Neuronal stem cell (in vitro differentiated cells): ENCODE results near the gene SPOCK2.

ENCODE experiments used
- DNase-seq: peaks from one replicate; pipeline ENCODE4 v3.0.0-alpha.2; 2013; ENCODE audit warnings: low spot score
- H2AFZ ChIP-seq: one replicate; pipeline ENCODE4 v1.6.1; 2013; ENCODE audit warnings: mild to moderate bottlenecking, low read length, inconsistent platforms
- H2AK5ac ChIP-seq: 2 replicates; pipeline ENCODE4 v1.6.1; 2013; ENCODE audit warnings: low read depth, mild to moderate bottlenecking, inconsistent platforms, low read length, moderate library complexity, mixed read lengths
- H2BK120ac ChIP-seq: 2 replicates; pipeline ENCODE4 v1.6.1; 2013; ENCODE audit warnings: low read depth, mild to moderate bottlenecking, inconsistent platforms, low read length, moderate library complexity, mixed read lengths
- H2BK12ac ChIP-seq: one replicate; pipeline ENCODE4 v1.6.1; 2013; ENCODE audit warnings: low read length, inconsistent platforms
- H2BK15ac ChIP-seq: 2 replicates; pipeline ENCODE4 v1.6.1; 2013; ENCODE audit warnings: mild to moderate bottlenecking, low read length, inconsistent platforms, mixed read lengths
- H2BK5ac ChIP-seq: one replicate; pipeline ENCODE4 v1.6.1; 2013; ENCODE audit warnings: inconsistent platforms, mild to moderate bottlenecking, low read length, moderate library complexity
- H3K14ac ChIP-seq: one replicate; pipeline ENCODE4 v1.6.1; 2013; ENCODE audit warnings: low read length, inconsistent platforms
- H3K18ac ChIP-seq: 2 replicates; pipeline ENCODE4 v1.6.1; 2013; ENCODE audit warnings: low read length, inconsistent platforms
- H3K23ac ChIP-seq: 2 replicates; pipeline ENCODE4 v1.6.1; 2013; ENCODE audit warnings: low read depth, mild to moderate bottlenecking, mixed read lengths, low read length, inconsistent platforms; ENCODE audit not compliant: poor library complexity
- H3K27ac ChIP-seq: replicated peaks from 3 replicates; pipeline ENCODE4 v1.5.1; 2013; ENCODE audit warnings: low read length, inconsistent platforms
- H3K27me3 ChIP-seq, 3 experiments: 2 replicates each; pipeline ENCODE4 v1.6.1; 2013; ENCODE audit warnings: low read length in 3 of 3, mild to moderate bottlenecking in 2 of 3, inconsistent platforms in 1 of 3, low read depth in 1 of 3, mixed read lengths in 1 of 3, moderate library complexity in 1 of 3; ENCODE audit not compliant: control insufficient read depth in 3 of 3, insufficient read depth in 3 of 3
- H3K36me3 ChIP-seq, 2 donors: replicated peaks in 1 of 2; 2 replicates each; pipeline ENCODE4 v1.6.1; 2013; ENCODE audit warnings: low read length in 2 of 2; ENCODE audit not compliant: control insufficient read depth in 2 of 2, insufficient read depth in 2 of 2
- H3K4ac ChIP-seq: 2 replicates; pipeline ENCODE4 v1.6.1; 2013; ENCODE audit warnings: inconsistent platforms, mild to moderate bottlenecking, low read length, moderate library complexity
- H3K4me1 ChIP-seq, 2 donors: 1 replicate in 1 of 2; 2 replicates in 1 of 2; pipeline ENCODE4 v1.6.1; 2013; ENCODE audit warnings: low read length in 2 of 2, low read depth in 1 of 2; ENCODE audit not compliant: control insufficient read depth in 2 of 2, insufficient read depth in 1 of 2
- H3K4me2 ChIP-seq: one replicate; pipeline ENCODE4 v1.6.1; 2013; ENCODE audit warnings: mild to moderate bottlenecking, low read length, inconsistent platforms; ENCODE audit not compliant: insufficient read depth, poor library complexity, severe bottlenecking
- H3K4me3 ChIP-seq, 2 donors: 2 replicates each; pipeline ENCODE4 v1.5.1; 2013; ENCODE audit warnings: low read length in 2 of 2, mild to moderate bottlenecking in 2 of 2, inconsistent platforms in 1 of 2, moderate library complexity in 1 of 2
- H3K79me1 ChIP-seq: one replicate; pipeline ENCODE4 v1.6.1; 2013; ENCODE audit warnings: low read depth, mild to moderate bottlenecking, inconsistent platforms, low read length, moderate library complexity
- H3K9ac ChIP-seq: one replicate; pipeline ENCODE4 v1.6.1; 2013; ENCODE audit warnings: mild to moderate bottlenecking, low read depth, low read length, inconsistent platforms; ENCODE audit not compliant: poor library complexity
- H3K9me3 ChIP-seq, 2 donors: replicated peaks in 1 of 2; 2 replicates each; pipeline versions ENCODE3 to v1.6.1; 2013; ENCODE audit warnings: low read length in 2 of 2, mild to moderate bottlenecking in 2 of 2, inconsistent platforms in 1 of 2, low read depth in 1 of 2, mixed read lengths in 1 of 2, moderate library complexity in 1 of 2; ENCODE audit not compliant: control insufficient read depth in 2 of 2, insufficient read depth in 1 of 2
- H4K8ac ChIP-seq: one replicate; pipeline ENCODE4 v1.6.1; 2013; ENCODE audit warnings: low read depth, mild to moderate bottlenecking, inconsistent platforms, low read length, moderate library complexity
- H4K91ac ChIP-seq: one replicate; pipeline ENCODE4 v1.6.1; 2013; ENCODE audit warnings: low read length, low read depth, mild to moderate bottlenecking, inconsistent platforms; ENCODE audit not compliant: poor library complexity
- WGBS, 2 donors: extraction: QIAGEN DNeasy Blood & Tissue Kit; methylation state at CpG; one replicate each; pipeline ENCODE4 v1.1.7; 2013; ENCODE audit warnings: missing lambda C conversion rate in 2 of 2, mixed read lengths in 1 of 2; ENCODE audit not compliant: insufficient read length in 2 of 2, insufficient replicate concordance in 1 of 2; ENCODE audit errors: extremely low coverage in 2 of 2; 5-methylcytosine and 5-hydroxymethylcytosine counted together

SPOCK2 gene

GRCh38 chr10:72013202-72013945 is 75.0 kb downstream of the SPOCK2 start:
- Histone ChIP-seq H2AK5ac (peak overlapping the region; percentile 58), H2BK5ac (no peak overlapping the region), H3K27me3 (no peaks in the 10 kb centered on the region), H4K8ac (no peak overlapping the region), H3K36me3 (peaks cover 2 to 20% of the 10 kb centered on the region in 2 donors), H3K4me1 (peaks cover 22 to 26% of the 10 kb centered on the region in 2 donors), H2BK120ac (no peak overlapping the region), H2AFZ (no peak overlapping the region), H3K79me1 (no peaks in the 10 kb centered on the region), H3K4ac (no peak overlapping the region), H3K9ac (no peak overlapping the region), H2BK12ac (no peak overlapping the region), H2BK15ac (no peak overlapping the region), H3K18ac (no peak overlapping the region), H3K27ac (no peak overlapping the region), H3K4me2 (no peak overlapping the region), H4K91ac (no peak overlapping the region), H3K23ac (peak overlapping the region; percentile 80), H3K4me3 (peak overlapping the region in 1 of 2 donors; percentile 39), H3K14ac (no peak overlapping the region), H3K9me3 (no peaks in the 10 kb centered on the region)
- no peak for DNase-seq
- no CpG with 5 or more reads among the region's 13 CpGs for WGBS, 2 donors

DNA sequence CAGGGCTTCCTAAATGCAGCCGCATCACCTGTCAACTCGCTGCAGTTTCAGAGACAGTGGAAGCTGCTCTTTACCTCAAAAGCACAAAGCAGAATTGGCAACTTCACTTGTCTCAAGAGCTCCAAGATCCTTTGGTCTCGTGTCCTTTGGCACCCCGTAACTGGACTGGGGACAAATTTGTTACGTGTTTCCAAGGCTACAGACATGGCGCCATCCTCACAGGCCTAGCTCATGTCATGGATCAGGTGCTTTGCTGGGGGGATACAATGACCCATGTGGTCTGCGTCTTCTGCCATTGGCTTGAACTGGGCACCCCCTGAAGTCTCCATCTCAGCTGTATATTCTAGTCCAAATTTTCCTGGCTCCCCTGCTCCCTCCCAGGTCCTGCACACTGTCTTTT is 75.6 kb downstream of the SPOCK2 start:
- H2BK120ac ChIP-seq = no peak overlapping the region
- no peak overlapping the region for H2BK5ac ChIP-seq
- no peak overlapping the region for H2BK15ac ChIP-seq
- peaks cover 2 to 25% of the 10 kb centered on the region in 2 donors for H3K36me3 ChIP-seq
- no peaks in the 10 kb centered on the region for H3K79me1 ChIP-seq
- H3K27ac ChIP-seq = no peak overlapping the region
- no peak overlapping the region for H4K91ac ChIP-seq
- no peak overlapping the region for H2AFZ ChIP-seq
- H3K18ac ChIP-seq = no peak overlapping the region
- H3K14ac ChIP-seq = no peak overlapping the region
- H3K9ac ChIP-seq = no peak overlapping the region
- H3K9me3 ChIP-seq = no peaks in the 10 kb centered on the region
- no peak overlapping the region for H2BK12ac ChIP-seq
- peak overlapping the region; percentile 80 for H3K23ac ChIP-seq
- H3K4me1 ChIP-seq = peaks cover 22 to 23% of the 10 kb centered on the region in 2 donors
- no peak overlapping the region for H4K8ac ChIP-seq
- no peak overlapping the region for H3K4me2 ChIP-seq
- H2AK5ac ChIP-seq = peak overlapping the region; percentile 58
- WGBS, 2 donors = no CpG with 5 or more reads among the region's 7 CpGs
- H3K4me3 ChIP-seq = no peak overlapping the region
- H3K4ac ChIP-seq = no peak overlapping the region
- no peaks in the 10 kb centered on the region for H3K27me3 ChIP-seq
- no peak for DNase-seq

DNA sequence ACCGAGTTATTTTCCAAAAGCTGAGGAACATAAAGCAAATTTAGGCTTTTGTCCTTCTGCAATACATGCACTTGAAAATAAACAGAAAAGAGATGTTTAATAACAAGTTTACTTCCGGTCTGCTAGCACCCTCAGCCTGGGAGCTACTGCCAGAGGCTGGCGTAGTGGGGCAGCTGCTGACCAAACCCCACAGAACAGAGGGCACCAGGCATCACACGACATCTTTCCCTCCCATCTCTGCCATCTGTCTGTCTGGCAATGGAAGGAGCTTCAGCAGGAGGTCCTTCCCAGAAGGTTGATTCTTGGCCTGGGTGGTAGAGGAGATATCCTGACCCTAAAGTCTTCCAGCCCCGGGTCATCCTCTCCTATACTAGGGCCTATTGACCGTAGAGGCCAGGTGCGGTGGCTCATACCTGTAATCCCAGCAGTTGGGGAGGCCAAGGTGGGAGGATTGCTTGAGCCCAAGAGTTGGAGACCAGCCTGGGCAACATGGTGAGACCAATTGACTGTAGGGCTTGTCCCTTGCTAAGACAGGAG is 76.3 kb downstream of the SPOCK2 start:
- no peak overlapping the region for H3K9ac ChIP-seq
- H2BK15ac ChIP-seq = no peak overlapping the region
- no peak overlapping the region for H2BK5ac ChIP-seq
- peaks cover 18 to 22% of the 10 kb centered on the region in 2 donors for H3K4me1 ChIP-seq
- no peak overlapping the region for H3K23ac ChIP-seq
- no peak overlapping the region for H3K14ac ChIP-seq
- no peak overlapping the region for H3K4me3 ChIP-seq
- H3K27ac ChIP-seq = no peak overlapping the region
- peaks cover 2% of the 10 kb centered on the region for H3K79me1 ChIP-seq
- H3K9me3 ChIP-seq = no peaks in the 10 kb centered on the region
- H2BK12ac ChIP-seq = no peak overlapping the region
- H3K18ac ChIP-seq = no peak overlapping the region
- H3K36me3 ChIP-seq = peaks cover 2 to 33% of the 10 kb centered on the region in 2 donors
- H3K27me3 ChIP-seq = no peaks in the 10 kb centered on the region
- WGBS, 2 donors = no CpG with 5 or more reads among the region's 7 CpGs
- H3K4ac ChIP-seq = no peak overlapping the region
- no peak overlapping the region for H3K4me2 ChIP-seq
- H2AK5ac ChIP-seq = no peak overlapping the region
- DNase-seq = no peak
- no peak overlapping the region for H2BK120ac ChIP-seq
- no peak overlapping the region for H4K91ac ChIP-seq
- no peak overlapping the region for H4K8ac ChIP-seq
- H2AFZ ChIP-seq = no peak overlapping the region

- H2AK5ac ChIP-seq = no peak overlapping the region
- H3K27me3 ChIP-seq = no peaks in the 10 kb centered on the region
- no peaks in the 10 kb centered on the region for H3K9me3 ChIP-seq
- WGBS, 2 donors = no CpG with 5 or more reads among the region's 8 CpGs
- peaks cover 2 to 38% of the 10 kb centered on the region in 2 donors for H3K36me3 ChIP-seq
- H4K8ac ChIP-seq = no peak overlapping the region
- H3K4me2 ChIP-seq = no peak overlapping the region
- peaks cover 17 to 22% of the 10 kb centered on the region in 2 donors for H3K4me1 ChIP-seq
- no peak overlapping the region for H3K9ac ChIP-seq
- no peak overlapping the region for H2AFZ ChIP-seq
- H3K4me3 ChIP-seq = no peak overlapping the region
- no peak overlapping the region for H4K91ac ChIP-seq
- H3K23ac ChIP-seq = no peak overlapping the region
- H3K4ac ChIP-seq = no peak overlapping the region
- DNase-seq = no peak
- H2BK12ac ChIP-seq = no peak overlapping the region
- peaks cover 2% of the 10 kb centered on the region for H3K79me1 ChIP-seq
- H3K14ac ChIP-seq = no peak overlapping the region
- H3K18ac ChIP-seq = no peak overlapping the region
- H2BK15ac ChIP-seq = no peak overlapping the region
- H3K27ac ChIP-seq = no peak overlapping the region
- H2BK120ac ChIP-seq = no peak overlapping the region
- no peak overlapping the region for H2BK5ac ChIP-seq
These were observed 76.9 kb downstream of the SPOCK2 start for GRCh38 chr10:72011468-72011867.
